IMR-90 (cell line): ENCODE data around the gene ME3. TPM values are rescaled to one million over a fixed set of nuclear protein-coding genes. Genes with fewer than 3 reads are reported as not detected.

Experiments
- ATAC-seq: fragments of 200-7000 bp; cut with Tn5 transposase; 2 replicates; pipeline ENCODE4 v1.9.1; 2020; ENCODE audit warnings: low read depth, mild to moderate bottlenecking, moderate library complexity
- BruUV-seq: library from RNA; stranded (reverse); fragments of 400-500 nt; replicated peaks from 2 replicates; lab custom pipeline; 2021; lab: Mats Ljungman, UMichigan
- CTCF ChIA-PET: fragments of 300-600 bp; formaldehyde crosslinking; extraction: SDS; loops from one replicate; lab custom pipeline; 2021; ENCODE audit warnings: antibody characterized with exemption; lab: Yijun Ruan, JAX
- POLR2A ChIA-PET: fragments of 300-600 bp; sonication (Branson Sonifier 250); formaldehyde crosslinking; loops from one replicate; lab custom pipeline; 2022; ENCODE audit warnings: antibody characterized with exemption; ENCODE audit not compliant: unreplicated experiment; lab: Charles Lee
- DNase-seq: peaks from one replicate; pipeline ENCODE4 v3.0.0; 2013
- H2AFZ ChIP-seq: replicated peaks from 2 replicates; pipeline ENCODE3; 2013; ENCODE audit warnings: low read length, mild to moderate bottlenecking; ENCODE audit not compliant: poor library complexity
- H2AK5ac ChIP-seq: 2 replicates; pipeline ENCODE4 v1.6.1; 2013; ENCODE audit warnings: low read depth, low read length, inconsistent platforms
- H2AK9ac ChIP-seq: replicated peaks from 2 replicates; pipeline ENCODE3; 2013; ENCODE audit warnings: mild to moderate bottlenecking, low read depth, low read length, moderate library complexity; ENCODE audit not compliant: poor library complexity
- H2BK120ac ChIP-seq: 2 replicates; pipeline ENCODE4 v1.6.1; 2013; ENCODE audit warnings: low read depth, low read length, inconsistent platforms
- H2BK15ac ChIP-seq: 3 replicates; pipeline ENCODE4 v1.6.1; 2013; ENCODE audit warnings: low read depth, low read length, inconsistent platforms
- H2BK20ac ChIP-seq: 2 replicates; pipeline ENCODE4 v1.6.1; 2013; ENCODE audit warnings: low read depth, mild to moderate bottlenecking, inconsistent platforms, low read length, moderate library complexity
- H2BK5ac ChIP-seq: 2 replicates; pipeline ENCODE4 v1.6.1; 2013; ENCODE audit warnings: mild to moderate bottlenecking, low read depth, low read length, inconsistent platforms; ENCODE audit not compliant: poor library complexity, severe bottlenecking
- H3K14ac ChIP-seq: replicated peaks from 2 replicates; pipeline ENCODE4 v1.6.1; 2013; ENCODE audit warnings: low read depth, low read length, inconsistent platforms
- H3K18ac ChIP-seq: 2 replicates; pipeline ENCODE4 v1.6.1; 2013; ENCODE audit warnings: low read depth, low read length, control low read depth
- H3K23ac ChIP-seq: 2 replicates; pipeline ENCODE4 v1.6.1; 2013; ENCODE audit warnings: low read depth, low read length, inconsistent platforms
- H3K27ac ChIP-seq: 2 replicates; pipeline ENCODE4 v1.5.1; 2013; ENCODE audit warnings: mild to moderate bottlenecking, control low read depth, low read length; ENCODE audit not compliant: insufficient read depth
- H3K27me3 ChIP-seq: 2 replicates; pipeline ENCODE4 v1.6.1; 2013; ENCODE audit warnings: low read length; ENCODE audit not compliant: control insufficient read depth, insufficient read depth
- H3K36me3 ChIP-seq: 2 replicates; pipeline ENCODE4 v1.6.1; 2013; ENCODE audit warnings: low read length, mixed read lengths; ENCODE audit not compliant: control insufficient read depth, insufficient read depth
- H3K4ac ChIP-seq: 2 replicates; pipeline ENCODE4 v1.6.1; 2013; ENCODE audit warnings: low read depth, low read length, inconsistent platforms
- H3K4me1 ChIP-seq: 2 replicates; pipeline ENCODE4 v1.6.1; 2013; ENCODE audit warnings: low read length, mixed read lengths; ENCODE audit not compliant: control insufficient read depth, insufficient read depth
- H3K4me2 ChIP-seq: 2 replicates; pipeline ENCODE4 v1.6.1; 2013; ENCODE audit warnings: low read depth, mild to moderate bottlenecking, control low read depth, low read length, moderate library complexity
- H3K4me3 ChIP-seq: 2 replicates; pipeline ENCODE4 v1.5.1; 2013; ENCODE audit warnings: low read depth, mild to moderate bottlenecking, control low read depth, low read length, moderate library complexity; ENCODE audit not compliant: insufficient read depth
- H3K56ac ChIP-seq: 2 replicates; pipeline ENCODE4 v1.6.1; 2013; ENCODE audit warnings: low read length, inconsistent platforms; ENCODE audit not compliant: insufficient read depth; ENCODE audit errors: extremely low read depth
- H3K79me1 ChIP-seq, 2 experiments: 2 replicates each; pipeline ENCODE4 v1.6.1; 2013; ENCODE audit warnings: low read length in 2 of 2, inconsistent platforms in 1 of 2, low read depth in 1 of 2
- H3K9ac ChIP-seq: 2 replicates; pipeline ENCODE4 v1.6.1; 2013; ENCODE audit warnings: low read depth, low read length, control low read depth
- H3K9me1 ChIP-seq: 2 replicates; pipeline ENCODE4 v1.6.1; 2013; ENCODE audit warnings: low read length, inconsistent platforms; ENCODE audit not compliant: insufficient read depth
- H3K9me3 ChIP-seq: 2 replicates; pipeline ENCODE4 v1.6.1; 2013; ENCODE audit warnings: low read length; ENCODE audit not compliant: control insufficient read depth, insufficient read depth
- H4K20me1 ChIP-seq: 2 replicates; pipeline ENCODE4 v1.6.1; 2013; ENCODE audit warnings: low read length, inconsistent platforms; ENCODE audit not compliant: insufficient read depth
- H4K5ac ChIP-seq: 2 replicates; pipeline ENCODE4 v1.6.1; 2013; ENCODE audit warnings: mild to moderate bottlenecking, low read depth, low read length, control low read depth
- H4K8ac ChIP-seq, 2 experiments: 2 replicates each; pipeline ENCODE4 v1.6.1; 2013; ENCODE audit warnings: low read depth in 2 of 2, low read length in 2 of 2, control low read depth in 1 of 2, inconsistent platforms in 1 of 2
- H4K91ac ChIP-seq: 2 replicates; pipeline ENCODE4 v1.6.1; 2013; ENCODE audit warnings: low read depth, low read length, inconsistent platforms; ENCODE audit not compliant: insufficient read depth
- BHLHE40 ChIP-seq: fragments of 150-350 bp; IDR thresholded peaks from 2 replicates; pipeline ENCODE4 v1.6.1; 2016; ENCODE audit warnings: mild to moderate bottlenecking, low read depth, low read length
- CEBPB ChIP-seq: IDR thresholded peaks from 2 replicates; pipeline ENCODE4 v1.6.1; 2012; ENCODE audit warnings: low read depth, low read length, improper control_type of control experiment
- CHD1 ChIP-seq: IDR thresholded peaks from 2 replicates; pipeline ENCODE4 v1.6.1; 2012; ENCODE audit warnings: low read depth, low read length, improper control_type of control experiment
- FOS ChIP-seq: fragments of 150-350 bp; IDR thresholded peaks from 2 replicates; pipeline ENCODE4 v1.6.1; 2016; ENCODE audit warnings: low read depth, low read length
- MAZ ChIP-seq: IDR thresholded peaks from 2 replicates; pipeline ENCODE4 v1.6.1; 2012; ENCODE audit warnings: low read depth, mild to moderate bottlenecking, low read length, improper control_type of control experiment, moderate library complexity, borderline replicate concordance
- MXI1 ChIP-seq: IDR thresholded peaks from 2 replicates; pipeline ENCODE4 v1.6.1; 2012; ENCODE audit warnings: low read depth, mild to moderate bottlenecking, low read length, moderate library complexity, borderline replicate concordance
- NFE2L2 ChIP-seq: fragments of 150-350 bp; IDR thresholded peaks from 2 replicates; pipeline ENCODE4 v1.6.1; 2016; ENCODE audit warnings: low read depth, mild to moderate bottlenecking, low read length
- POLR2A ChIP-seq: IDR thresholded peaks from 2 replicates; pipeline ENCODE4 v1.6.1; 2012; ENCODE audit warnings: mild to moderate bottlenecking, low read depth, low read length
- RAD21 ChIP-seq: IDR thresholded peaks from 2 replicates; pipeline ENCODE4 v1.6.1; 2012; ENCODE audit warnings: low read length, improper control_type of control experiment
- RCOR1 ChIP-seq: IDR thresholded peaks from 2 replicates; pipeline ENCODE4 v1.6.1; 2012; ENCODE audit warnings: mild to moderate bottlenecking, low read length, improper control_type of control experiment; ENCODE audit not compliant: insufficient replicate concordance
- RFX5 ChIP-seq: IDR thresholded peaks from 2 replicates; pipeline ENCODE4 v1.8.0; 2012; ENCODE audit warnings: low read depth, mild to moderate bottlenecking, low read length, moderate library complexity
- SMC3 ChIP-seq: fragments of 150-350 bp; IDR thresholded peaks from 2 replicates; pipeline ENCODE4 v1.6.1; 2016; ENCODE audit warnings: low read depth, mild to moderate bottlenecking, antibody characterized with exemption, low read length, moderate library complexity
- WGBS, 2 experiments: methylation state at CpG; one replicate each; pipeline versions ENCODE4 v1.1.5 to v1.1.7; 2013; ENCODE audit warnings: missing lambda C conversion rate in 2 of 2; ENCODE audit not compliant: insufficient read length in 1 of 2; ENCODE audit errors: extremely low coverage in 2 of 2; 5-methylcytosine and 5-hydroxymethylcytosine counted together
- dilution Hi-C: fragments of 300-500 bp; cut with HindIII; formaldehyde crosslinking; loops from one replicate; pipeline ENCODE4 v1.14.3; 2018; ENCODE audit warnings: low sequenced_read_pairs; ENCODE audit not compliant: unreplicated experiment
- in situ Hi-C: fragments of 300-500 bp; cut with MboI; formaldehyde crosslinking; loops from 3 replicates; pipeline ENCODE4 v1.14.3; 2019; ENCODE audit warnings: low sequenced_read_pairs, inconsistent platforms, mixed read lengths
- intact Hi-C: fragments of 100-400 bp; cut with micrococcal nuclease; formaldehyde crosslinking; loops from 2 replicates; pipeline ENCODE4 v1.10.0; 2022
- polyA plus RNA-seq, 3 experiments: library from polyadenylated mRNA; depleted of rRNA; stranded (reverse); fragments of >200 nt; gene quantifications; 2 replicates each; pipeline ENCODE4 v1.2.3, GENCODE V29; 2012; ENCODE audit warnings: low replicate concordance in 1 of 3
- total RNA-seq: library from RNA; depleted of rRNA; stranded (reverse); fragments of >200 nt; gene quantifications from 2 replicates; pipeline ENCODE4 v1.2.3, GENCODE V29; 2012
- TF ChIP-seq, protein P1 (sequence below): fragments of 150-350 bp; IDR thresholded peaks from 2 replicates; pipeline ENCODE4 v1.6.1; 2016; ENCODE audit warnings: low read depth, mild to moderate bottlenecking, low read length, moderate library complexity, borderline replicate concordance
- TF ChIP-seq, protein P2 (sequence below): fragments of 150-350 bp; IDR thresholded peaks from 2 replicates; pipeline ENCODE4 v1.6.1; 2017; ENCODE audit warnings: mild to moderate bottlenecking, antibody characterized with exemption, low read length, low read depth
- TF ChIP-seq, protein P3 (sequence below): conservative IDR thresholded peaks from 2 replicates; pipeline ENCODE4 v1.5.1; 2012; ENCODE audit warnings: mild to moderate bottlenecking, low read depth, low read length, improper control_type of control experiment

The ME3 gene
- total and polyA plus RNA-seq, 2 of the 4 experiments (the other 2 are of a cell fraction) = 7.8 to 9.0 TPM

DNA sequence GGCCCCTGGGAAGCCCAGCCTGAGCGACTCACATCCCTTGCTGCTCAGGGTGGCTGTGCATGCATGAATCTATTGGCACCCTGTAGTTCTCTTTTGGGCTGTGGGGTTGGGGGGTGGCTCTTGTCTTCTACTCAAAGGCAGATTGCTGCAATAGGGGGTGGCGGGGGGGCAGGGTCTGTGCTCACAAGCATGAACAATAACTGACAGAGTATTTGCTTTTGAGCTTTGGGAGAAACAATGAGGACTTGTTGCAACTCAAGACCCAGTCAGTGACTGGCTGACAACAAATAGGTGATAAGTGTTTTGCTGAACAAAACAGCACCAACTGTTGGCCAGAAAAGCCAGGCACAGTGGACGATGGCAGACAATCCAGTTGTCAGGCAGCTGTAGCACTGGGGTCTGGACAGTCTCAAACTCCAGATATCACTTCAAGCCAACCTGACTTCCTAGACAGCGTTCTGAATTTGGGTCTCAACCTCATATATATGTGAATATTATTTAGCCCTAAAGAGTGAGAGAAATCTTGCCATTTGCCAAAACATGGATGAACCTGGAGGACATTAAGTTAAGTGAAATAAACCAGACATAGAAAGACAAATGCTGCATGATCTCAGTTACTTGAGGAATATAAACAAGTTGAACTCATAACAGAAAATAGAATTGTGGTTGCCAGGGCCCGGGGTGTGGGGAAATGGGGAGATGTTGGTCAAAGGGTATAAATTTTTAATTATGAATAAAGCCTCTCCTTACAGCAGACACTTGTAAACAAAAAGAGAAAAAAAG lies 61.7 kb downstream of the ME3 start:
- Histone ChIP-seq H3K9ac (no peak overlapping the region), H4K20me1 (no peaks in the 10 kb centered on the region), H3K27me3 (peaks cover 4% of the 10 kb centered on the region), H3K9me3 (peaks cover 6% of the 10 kb centered on the region), H4K91ac (no peak overlapping the region), H3K14ac (no peak overlapping the region), H3K23ac (no peak overlapping the region), H4K5ac (no peak overlapping the region), H3K4me2 (no peak overlapping the region), H2AFZ (no peak overlapping the region), H2AK5ac (no peak overlapping the region), H3K27ac (no peak overlapping the region), H2BK5ac (no peak overlapping the region), H4K8ac (no peak overlapping the region), H3K4me1 (peaks cover 5% of the 10 kb centered on the region), H2BK15ac (no peak overlapping the region), H3K18ac (no peak overlapping the region), H2BK120ac (no peak overlapping the region), H2AK9ac (no peak overlapping the region), H3K56ac (no peak overlapping the region), H2BK20ac (no peak overlapping the region), H3K36me3 (no peaks in the 10 kb centered on the region), H3K4me3 (no peak overlapping the region), H3K79me1 (peaks cover 0 to 8% of the 10 kb centered on the region in 2 experiments; a peak in 2 of 4 replicates), H3K4ac (no peak overlapping the region), H3K9me1 (peaks cover 6% of the 10 kb centered on the region; the same call in 1 of the 2 replicates)
- DNase-seq (no peak), ATAC-seq (no peak)
- intact Hi-C loops (no loop called here), dilution Hi-C loops (no loop called here), in situ Hi-C loops (loop anchor here (25.0 kb wide), 1 partner anchor 677 kb away; no protein-coding TSS in a partner anchor)
- WGBS, 2 experiments = 94% methylated on average over 2 of the region's 5 CpGs; no CpG with 5 or more reads in 1 of the 2 experiments
- BruUV-seq = no TSS peak
- ChIA-PET CTCF (no interaction called here), POLR2A (no interaction called here)
- no peak for TF ChIP-seq FOS
- no peak for TF ChIP-seq MXI1
- no peak for TF ChIP-seq MAZ
- TF ChIP-seq BHLHE40 = no peak
- TF ChIP-seq CEBPB = no peak
- TF ChIP-seq NFE2L2 = no peak
- TF ChIP-seq RAD21 = no peak
- TF ChIP-seq, protein P1, sequence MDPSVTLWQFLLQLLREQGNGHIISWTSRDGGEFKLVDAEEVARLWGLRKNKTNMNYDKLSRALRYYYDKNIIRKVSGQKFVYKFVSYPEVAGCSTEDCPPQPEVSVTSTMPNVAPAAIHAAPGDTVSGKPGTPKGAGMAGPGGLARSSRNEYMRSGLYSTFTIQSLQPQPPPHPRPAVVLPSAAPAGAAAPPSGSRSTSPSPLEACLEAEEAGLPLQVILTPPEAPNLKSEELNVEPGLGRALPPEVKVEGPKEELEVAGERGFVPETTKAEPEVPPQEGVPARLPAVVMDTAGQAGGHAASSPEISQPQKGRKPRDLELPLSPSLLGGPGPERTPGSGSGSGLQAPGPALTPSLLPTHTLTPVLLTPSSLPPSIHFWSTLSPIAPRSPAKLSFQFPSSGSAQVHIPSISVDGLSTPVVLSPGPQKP = no peak
- no peak for TF ChIP-seq CHD1
- no peak for TF ChIP-seq RFX5
- TF ChIP-seq, protein P2, sequence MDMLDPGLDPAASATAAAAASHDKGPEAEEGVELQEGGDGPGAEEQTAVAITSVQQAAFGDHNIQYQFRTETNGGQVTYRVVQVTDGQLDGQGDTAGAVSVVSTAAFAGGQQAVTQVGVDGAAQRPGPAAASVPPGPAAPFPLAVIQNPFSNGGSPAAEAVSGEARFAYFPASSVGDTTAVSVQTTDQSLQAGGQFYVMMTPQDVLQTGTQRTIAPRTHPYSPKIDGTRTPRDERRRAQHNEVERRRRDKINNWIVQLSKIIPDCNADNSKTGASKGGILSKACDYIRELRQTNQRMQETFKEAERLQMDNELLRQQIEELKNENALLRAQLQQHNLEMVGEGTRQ = no peak
- TF ChIP-seq, protein P3, sequence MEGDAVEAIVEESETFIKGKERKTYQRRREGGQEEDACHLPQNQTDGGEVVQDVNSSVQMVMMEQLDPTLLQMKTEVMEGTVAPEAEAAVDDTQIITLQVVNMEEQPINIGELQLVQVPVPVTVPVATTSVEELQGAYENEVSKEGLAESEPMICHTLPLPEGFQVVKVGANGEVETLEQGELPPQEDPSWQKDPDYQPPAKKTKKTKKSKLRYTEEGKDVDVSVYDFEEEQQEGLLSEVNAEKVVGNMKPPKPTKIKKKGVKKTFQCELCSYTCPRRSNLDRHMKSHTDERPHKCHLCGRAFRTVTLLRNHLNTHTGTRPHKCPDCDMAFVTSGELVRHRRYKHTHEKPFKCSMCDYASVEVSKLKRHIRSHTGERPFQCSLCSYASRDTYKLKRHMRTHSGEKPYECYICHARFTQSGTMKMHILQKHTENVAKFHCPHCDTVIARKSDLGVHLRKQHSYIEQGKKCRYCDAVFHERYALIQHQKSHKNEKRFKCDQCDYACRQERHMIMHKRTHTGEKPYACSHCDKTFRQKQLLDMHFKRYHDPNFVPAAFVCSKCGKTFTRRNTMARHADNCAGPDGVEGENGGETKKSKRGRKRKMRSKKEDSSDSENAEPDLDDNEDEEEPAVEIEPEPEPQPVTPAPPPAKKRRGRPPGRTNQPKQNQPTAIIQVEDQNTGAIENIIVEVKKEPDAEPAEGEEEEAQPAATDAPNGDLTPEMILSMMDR = no peak
- TF ChIP-seq SMC3 = no peak
- no peak for TF ChIP-seq RCOR1
- no peak for TF ChIP-seq POLR2A
